HepG2 (cell line): ENCODE results near the gene UBXN1. TPM values are rescaled to one million over a fixed set of nuclear protein-coding genes. Genes with fewer than 3 reads are reported as not detected.
A peak's percentile ranks its signal among the peaks of the same experiment; 100 is the strongest.

Source experiments
- CENPT ChIP-seq: sonication (generic); formaldehyde crosslinking; IDR thresholded peaks from 2 replicates; pipeline ENCODE4 v1.8.0; 2022; ENCODE audit warnings: low read depth, mild to moderate bottlenecking, moderate library complexity, missing genetic modification reagents
- EED ChIP-seq: sonication (generic); formaldehyde crosslinking; IDR thresholded peaks from 2 replicates; pipeline ENCODE4 v1.5.0; 2020; ENCODE audit warnings: mild to moderate bottlenecking, missing genetic modification reagents
- GLMP ChIP-seq: sonication (generic); formaldehyde crosslinking; IDR thresholded peaks from 2 replicates; pipeline ENCODE4 v1.9.0; 2021; ENCODE audit warnings: missing genetic modification reagents, mild to moderate bottlenecking, borderline replicate concordance
- KIAA2018 ChIP-seq: sonication (generic); formaldehyde crosslinking; IDR thresholded peaks from 2 replicates; pipeline ENCODE4 v1.5.0; 2020; ENCODE audit warnings: mild to moderate bottlenecking, missing genetic modification reagents, borderline replicate concordance
- KLF9 ChIP-seq: IDR thresholded peaks from 2 replicates; pipeline ENCODE4 v1.6.1; 2016; ENCODE audit warnings: low read depth
- RAD51 ChIP-seq: fragments of 450-650 bp; IDR thresholded peaks from 2 replicates; pipeline ENCODE4 v1.6.1; 2016; ENCODE audit warnings: borderline replicate concordance
- REPIN1 ChIP-seq: sonication (generic); formaldehyde crosslinking; IDR thresholded peaks from 2 replicates; pipeline ENCODE4 v1.8.0; 2022; ENCODE audit warnings: missing genetic modification reagents, low read depth, mild to moderate bottlenecking, borderline replicate concordance
- SRSF4 ChIP-seq: fragments of 200-400 bp; formaldehyde crosslinking; IDR thresholded peaks from one replicate; pipeline ENCODE4 v1.6.1; 2018; ENCODE audit warnings: mild to moderate bottlenecking, low read depth, low read length, moderate library complexity; ENCODE audit not compliant: poor library complexity, severe bottlenecking
- TCF7 ChIP-seq: sonication (generic); IDR thresholded peaks from 2 replicates; pipeline ENCODE4 v1.6.1; 2016; ENCODE audit warnings: antibody characterized with exemption, low read depth
- TOE1 ChIP-seq: sonication (generic); formaldehyde crosslinking; IDR thresholded peaks from 2 replicates; pipeline ENCODE4 v1.4.0; 2020; ENCODE audit warnings: mild to moderate bottlenecking, missing genetic modification reagents
- XRCC5 ChIP-seq: fragments of 200-400 bp; formaldehyde crosslinking; optimal IDR thresholded peaks from 2 replicates; pipeline ENCODE3; 2017; ENCODE audit warnings: mild to moderate bottlenecking, low read length
- ZBTB44 ChIP-seq: sonication (generic); formaldehyde crosslinking; IDR thresholded peaks from 2 replicates; pipeline ENCODE4 v1.4.0; 2020; ENCODE audit warnings: missing genetic modification reagents
- ZNF180 ChIP-seq: sonication (generic); formaldehyde crosslinking; IDR thresholded peaks from 2 replicates; pipeline ENCODE4 v1.4.0; 2020; ENCODE audit warnings: low read depth, missing genetic modification reagents, borderline replicate concordance
- ZNF678 ChIP-seq: sonication (generic); formaldehyde crosslinking; IDR thresholded peaks from 2 replicates; pipeline ENCODE4 v1.4.0; 2020; ENCODE audit warnings: mild to moderate bottlenecking, missing genetic modification reagents
- ZSCAN20 ChIP-seq: sonication (generic); formaldehyde crosslinking; IDR thresholded peaks from 2 replicates; pipeline ENCODE4 v1.4.0; 2020; ENCODE audit warnings: missing genetic modification reagents, mild to moderate bottlenecking, borderline replicate concordance
- polyA plus RNA-seq, 8 experiments: library from polyadenylated mRNA; depleted of rRNA in 3 of 8; stranded (reverse) in 7 of 8; unstranded in 1 of 8; fragments of >200 nt; fragmentation: Illumina TruSeq in 4 of 8; extraction: Trizol in 4 of 8; gene quantifications; 2 replicates each; pipeline versions ENCODE4 v1.2.1 to v1.2.3, GENCODE V29; 2011 to 2016; ENCODE audit warnings: low read depth in 4 of 8, missing spikeins in 1 of 8, mixed read lengths in 1 of 8; ENCODE audit not compliant: insufficient read depth in 1 of 8
- total RNA-seq, 5 experiments: library from RNA; depleted of rRNA; stranded (reverse); fragments of >200 nt; fragmentation: Illumina TruSeq; extraction: Trizol; gene quantifications; 2 replicates each; pipeline ENCODE4 v1.2.3, GENCODE V29; 2016; ENCODE audit warnings: low read depth in 1 of 5
- TF ChIP-seq, protein P1 (sequence below): sonication (generic); formaldehyde crosslinking; IDR thresholded peaks from 2 replicates; pipeline ENCODE4 v1.8.1; 2023; ENCODE audit warnings: mild to moderate bottlenecking, moderate library complexity, missing genetic modification reagents

UBXN1 gene
- total and polyA plus RNA-seq, 2 of the 13 experiments (the other 11 are each of a cell fraction or from before 2014, with no cell fraction given): 47.5 to 52.4 TPM

- TF ChIP-seq, protein P1, sequence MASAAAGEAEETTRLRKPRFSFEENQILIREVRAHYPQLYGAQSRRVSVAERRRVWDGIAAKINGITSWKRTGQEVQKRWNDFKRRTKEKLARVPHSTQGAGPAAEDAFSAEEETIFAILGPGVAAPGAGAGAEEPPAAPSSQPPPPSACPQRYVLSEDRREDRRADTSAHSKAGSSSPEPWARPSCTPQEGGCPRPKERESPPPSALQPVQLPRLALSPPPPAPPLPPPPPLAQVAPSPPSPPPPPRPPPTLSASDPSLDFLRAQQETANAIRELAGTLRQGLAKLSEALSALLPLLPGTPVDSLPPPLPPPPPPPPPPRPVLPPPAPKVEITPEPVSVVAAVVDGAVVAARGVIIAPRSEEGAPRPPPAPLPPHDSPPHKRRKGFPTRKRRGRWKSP (CRISPR knock-in tag): no peak
- TF ChIP-seq XRCC5: peak; percentile 28
- TF ChIP-seq KIAA2018 (CRISPR knock-in tag): 0 out of 2 replicates have a peak, but pooled peaks have one; percentile 57
- TF ChIP-seq REPIN1: no peak
- peak; percentile 80 for TF ChIP-seq KLF9 (CRISPR knock-in tag)
- TF ChIP-seq TOE1 (CRISPR knock-in tag): peak; percentile 80; the same call in 1 of the 2 replicates
- no peak for TF ChIP-seq EED (CRISPR knock-in tag)
- TF ChIP-seq RAD51: no peak
- no peak for TF ChIP-seq SRSF4
- TF ChIP-seq ZNF678 (CRISPR knock-in tag): peak; percentile 41; the same call in 1 of the 2 replicates
- TF ChIP-seq CENPT (CRISPR knock-in tag): no peak
- TF ChIP-seq ZNF180 (CRISPR knock-in tag): no peak
- no peak for TF ChIP-seq ZBTB44 (CRISPR knock-in tag)
- TF ChIP-seq TCF7: no peak
- no peak for TF ChIP-seq ZSCAN20 (CRISPR knock-in tag)
- TF ChIP-seq GLMP (CRISPR knock-in tag): no peak
These were observed 13.7 kb downstream of the UBXN1 start, which contains the start of the genes C11orf98 and CSKMT (continued) for GRCh38 chr11:62665075-62665598.
